A673 (cell line): ENCODE data around the gene VANGL2. TPM values are rescaled to one million over a fixed set of nuclear protein-coding genes. Genes with fewer than 3 reads are reported as not detected.

Experiments
- BruUV-seq: library from RNA; stranded (reverse); fragments of 400-500 nt; replicated peaks from 2 replicates; lab custom pipeline; 2021; lab: Mats Ljungman, UMichigan
- CTCF ChIA-PET: fragments of 300-600 bp; sonication (Branson Sonifier 250); formaldehyde crosslinking; loops from one replicate; lab custom pipeline; 2022; ENCODE audit warnings: antibody characterized with exemption; lab: Charles Lee
- POLR2A ChIA-PET: fragments of 300-600 bp; sonication (Branson Sonifier 250); formaldehyde crosslinking; loops from one replicate; lab custom pipeline; 2022; ENCODE audit warnings: antibody characterized with exemption; ENCODE audit not compliant: low non-redundant PET; lab: Charles Lee
- DNase-seq: peaks from one replicate; pipeline ENCODE4 v3.0.0-alpha.2; 2015; ENCODE audit warnings: low spot score
- H3K27ac ChIP-seq: fragments of 200-600 bp; sonication (generic); 2 replicates; pipeline ENCODE4 v1.5.1; 2016; ENCODE audit warnings: mixed run types, low read depth, mild to moderate bottlenecking, mixed read lengths, antibody characterized with exemption, low read length; ENCODE audit not compliant: poor library complexity, severe bottlenecking
- H3K27me3 ChIP-seq: fragments of 200-600 bp; sonication (generic); replicated peaks from 2 replicates; pipeline ENCODE4 v1.6.1; 2017; ENCODE audit warnings: mixed run types, low read depth, mild to moderate bottlenecking, mixed read lengths, antibody characterized with exemption, low read length; ENCODE audit not compliant: insufficient read depth, poor library complexity
- H3K36me3 ChIP-seq: fragments of 200-600 bp; sonication (generic); 2 replicates; pipeline ENCODE4 v1.6.1; 2016; ENCODE audit warnings: mixed run types, mild to moderate bottlenecking, mixed read lengths, antibody characterized with exemption, low read length; ENCODE audit not compliant: insufficient read depth, poor library complexity, severe bottlenecking
- H3K4me1 ChIP-seq: fragments of 200-600 bp; sonication (generic); 2 replicates; pipeline ENCODE4 v1.6.1; 2017; ENCODE audit warnings: mixed run types, mild to moderate bottlenecking, mixed read lengths, antibody characterized with exemption, low read length; ENCODE audit not compliant: insufficient read depth, poor library complexity, severe bottlenecking
- H3K4me3 ChIP-seq: fragments of 200-600 bp; sonication (generic); 2 replicates; pipeline ENCODE4 v1.5.1; 2016; ENCODE audit warnings: low read depth, mixed run types, mild to moderate bottlenecking, mixed read lengths, low read length; ENCODE audit not compliant: poor library complexity, severe bottlenecking
- H3K9me3 ChIP-seq: fragments of 200-600 bp; sonication (generic); 2 replicates; pipeline ENCODE4 v1.6.1; 2016; ENCODE audit warnings: mixed run types, low read depth, mild to moderate bottlenecking, mixed read lengths, antibody characterized with exemption, low read length; ENCODE audit not compliant: poor library complexity, severe bottlenecking
- CTCF ChIP-seq: fragments of 300-800, 200-600 bp; sonication (generic); conservative IDR thresholded peaks from 2 replicates; pipeline ENCODE4 v1.5.1; 2017; ENCODE audit warnings: low read depth, mild to moderate bottlenecking, antibody characterized with exemption, low read length, moderate library complexity, mixed read lengths
- EZH2 ChIP-seq: fragments of 200-600 bp; sonication (generic); IDR thresholded peaks from 2 replicates; pipeline ENCODE4 v1.6.1; 2017; ENCODE audit warnings: borderline replicate concordance, low read depth, mild to moderate bottlenecking, mixed read lengths, antibody characterized with exemption, low read length; ENCODE audit not compliant: poor library complexity, severe bottlenecking
- intact Hi-C: fragments of 100-400 bp; cut with micrococcal nuclease; formaldehyde crosslinking; loops from one replicate; pipeline ENCODE4 v1.10.0; 2022; ENCODE audit not compliant: unreplicated experiment
- total RNA-seq: library from RNA; stranded (reverse); gene quantifications from 2 replicates; pipeline ENCODE4 v1.2.3, GENCODE V29; 2021

Gene VANGL2
- total RNA-seq, 1 experiment from 2014 or later: 20.9 TPM

- POLR2A ChIA-PET: no interaction called here
- CTCF ChIA-PET: interaction anchor here (3.5 kb wide), 1 partner anchor 23 kb away, joined by 19 read pairs; no protein-coding TSS in a partner anchor
- Histone ChIP-seq H3K36me3 (peaks cover 80% of the 10 kb centered on the region), H3K4me1 (no peaks in the 10 kb centered on the region), H3K4me3 (no peak overlapping the region), H3K9me3 (no peaks in the 10 kb centered on the region), H3K27ac (no peak overlapping the region), H3K27me3 (no peaks in the 10 kb centered on the region)
- no TSS peak for BruUV-seq
- intact Hi-C loops: no loop called here
- DNase-seq: no peak
- TF ChIP-seq EZH2 (no peak), CTCF (no peak)
Observed at GRCh38 chr1:160353223-160353622, 47.1 kb upstream of the VANGL2 start.

- no peak overlapping the region for H3K27ac ChIP-seq
- no peak overlapping the region for H3K4me3 ChIP-seq
- intact Hi-C loops: no loop called here
- TF ChIP-seq EZH2: no peak
- peak; percentile 70 for TF ChIP-seq CTCF
- no peaks in the 10 kb centered on the region for H3K9me3 ChIP-seq
- BruUV-seq: no TSS peak
- no peaks in the 10 kb centered on the region for H3K4me1 ChIP-seq
- H3K27me3 ChIP-seq: no peaks in the 10 kb centered on the region
- DNase-seq: peak; percentile 60
- ChIA-PET POLR2A (no interaction called here), CTCF (interaction anchor here (3.5 kb wide), 1 partner anchor 22 kb away, joined by 19 read pairs; no protein-coding TSS in a partner anchor)
- peaks cover 70% of the 10 kb centered on the region for H3K36me3 ChIP-seq
Observed at GRCh38 chr1:160354388-160354985, 45.9 kb upstream of the VANGL2 start.

- no peak for DNase-seq
- POLR2A ChIA-PET: no interaction called here
- CTCF ChIA-PET: no interaction called here
- Histone ChIP-seq H3K9me3 (no peaks in the 10 kb centered on the region), H3K4me3 (no peak overlapping the region), H3K36me3 (peaks cover 50% of the 10 kb centered on the region), H3K4me1 (peaks cover 6% of the 10 kb centered on the region), H3K27me3 (no peaks in the 10 kb centered on the region), H3K27ac (no peak overlapping the region)
- no peak for TF ChIP-seq CTCF
- TF ChIP-seq EZH2: no peak
- BruUV-seq: no TSS peak
- intact Hi-C loops: no loop called here
Observed at GRCh38 chr1:160357286-160358002, 42.9 kb upstream of the VANGL2 start.
